Mesendoderm (in vitro differentiated cells): Measurements from ENCODE around the gene PPP1R12A.

Source experiments
- DNase-seq: peaks from one replicate; pipeline ENCODE4 v3.0.0; 2013
- H2AK5ac ChIP-seq: 2 replicates; pipeline ENCODE4 v1.6.1; 2013; ENCODE audit warnings: low read length, inconsistent platforms
- H2BK120ac ChIP-seq: 2 replicates; pipeline ENCODE4 v1.6.1; 2013; ENCODE audit warnings: low read depth, mild to moderate bottlenecking, low read length, moderate library complexity, mixed read lengths
- H2BK15ac ChIP-seq: replicated peaks from 2 replicates; pipeline ENCODE4 v1.6.1; 2013; ENCODE audit warnings: low read depth, mild to moderate bottlenecking, moderate library complexity
- H2BK5ac ChIP-seq: 2 replicates; pipeline ENCODE4 v1.6.1; 2013; ENCODE audit warnings: low read length, inconsistent platforms
- H3K18ac ChIP-seq: 2 replicates; pipeline ENCODE4 v1.6.1; 2013; ENCODE audit warnings: mild to moderate bottlenecking, low read length, mixed read lengths
- H3K23ac ChIP-seq: one replicate; pipeline ENCODE4 v1.6.1; 2013; ENCODE audit warnings: low read length
- H3K27ac ChIP-seq: 2 replicates; pipeline ENCODE4 v1.5.1; 2013; ENCODE audit warnings: low read depth, mild to moderate bottlenecking, inconsistent platforms, low read length, moderate library complexity
- H3K27me3 ChIP-seq: 2 replicates; pipeline ENCODE4 v1.6.1; 2013; ENCODE audit warnings: low read length, control low read depth, mild to moderate bottlenecking, inconsistent platforms; ENCODE audit not compliant: insufficient read depth, poor library complexity
- H3K36me3 ChIP-seq: 2 replicates; pipeline ENCODE4 v1.6.1; 2013; ENCODE audit warnings: low read length, inconsistent platforms; ENCODE audit not compliant: control insufficient read depth, insufficient read depth
- H3K4ac ChIP-seq: one replicate; pipeline ENCODE4 v1.6.1; 2013; ENCODE audit warnings: low read depth, mild to moderate bottlenecking, low read length, moderate library complexity
- H3K4me1 ChIP-seq: 2 replicates; pipeline ENCODE4 v1.6.1; 2013; ENCODE audit warnings: low read depth, low read length, inconsistent platforms; ENCODE audit not compliant: control insufficient read depth
- H3K4me2 ChIP-seq: 2 replicates; pipeline ENCODE4 v1.6.1; 2013; ENCODE audit warnings: low read length
- H3K4me3 ChIP-seq: 2 replicates; pipeline ENCODE4 v1.5.1; 2013; ENCODE audit warnings: mild to moderate bottlenecking, low read length
- H3K56ac ChIP-seq: one replicate; pipeline ENCODE4 v1.6.1; 2013; ENCODE audit warnings: low read length
- H3K79me1 ChIP-seq: 2 replicates; pipeline ENCODE4 v1.6.1; 2013; ENCODE audit warnings: low read length, inconsistent platforms
- H3K79me2 ChIP-seq: 2 replicates; pipeline ENCODE4 v1.6.1; 2013; ENCODE audit warnings: mild to moderate bottlenecking, low read length; ENCODE audit not compliant: control insufficient read depth, insufficient read depth
- H3K9ac ChIP-seq: 2 replicates; pipeline ENCODE4 v1.6.1; 2013; ENCODE audit warnings: low read length, inconsistent platforms
- H4K5ac ChIP-seq: one replicate; pipeline ENCODE4 v1.6.1; 2013; ENCODE audit warnings: low read length
- H4K8ac ChIP-seq: one replicate; pipeline ENCODE4 v1.6.1; 2013; ENCODE audit warnings: low read depth, mild to moderate bottlenecking, control low read depth, low read length, moderate library complexity
- WGBS: extraction: QIAGEN DNeasy Blood & Tissue Kit; methylation state at CpG from one replicate; pipeline ENCODE4 v1.1.7; 2013; ENCODE audit warnings: low lambda C conversion rate, missing lambda C conversion rate; ENCODE audit not compliant: insufficient coverage; ENCODE audit errors: extremely low coverage; 5-methylcytosine and 5-hydroxymethylcytosine counted together

The PPP1R12A gene

DNA sequence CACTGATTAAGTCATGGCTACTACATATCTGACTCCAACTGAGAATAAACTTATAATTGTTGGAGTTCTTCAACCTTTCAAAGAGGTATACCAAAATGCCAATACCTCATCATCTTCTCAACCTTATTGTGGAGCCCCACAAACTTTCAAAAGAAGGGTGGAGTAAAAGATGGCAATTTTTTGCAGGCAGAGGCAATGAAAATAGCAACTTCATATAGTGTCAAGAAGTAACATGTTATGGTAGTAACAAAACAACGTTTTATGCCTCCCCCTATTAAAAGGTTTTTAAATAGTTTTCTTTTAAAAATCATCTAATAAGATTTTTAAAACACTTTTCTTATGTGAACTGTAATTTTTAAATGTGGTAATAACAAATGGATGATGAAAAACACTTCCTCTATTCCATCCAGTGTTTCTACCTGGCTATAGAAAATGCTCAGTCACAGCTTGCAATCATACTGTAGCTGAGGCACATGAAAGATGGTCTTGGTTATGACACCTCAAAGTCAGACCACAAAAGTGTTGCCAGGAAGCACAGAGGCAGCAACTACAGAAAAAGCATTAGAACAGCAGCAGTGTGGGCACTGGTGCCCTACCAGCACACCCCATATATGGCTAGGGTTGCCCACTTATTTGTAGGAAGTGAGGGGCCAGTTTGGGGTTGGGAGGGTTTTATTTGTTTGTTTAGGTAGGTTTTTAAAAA lies 7.0 kb downstream of the PPP1R12A start:
- H2BK15ac ChIP-seq, result no peak overlapping the region
- peaks cover 2% of the 10 kb centered on the region for H3K79me1 ChIP-seq
- no peak overlapping the region for H3K4me3 ChIP-seq
- no peak overlapping the region for H3K56ac ChIP-seq
- no peaks in the 10 kb centered on the region for H3K27me3 ChIP-seq
- H3K4me2 ChIP-seq, result no peak overlapping the region
- DNase-seq, result no peak
- no peak overlapping the region for H3K23ac ChIP-seq
- H3K27ac ChIP-seq, result no peak overlapping the region
- no CpG with 5 or more reads among the region's 1 CpG for WGBS
- H3K4ac ChIP-seq, result no peak overlapping the region
- H4K5ac ChIP-seq, result no peak overlapping the region
- no peak overlapping the region for H2AK5ac ChIP-seq
- H2BK5ac ChIP-seq, result no peak overlapping the region
- no peak overlapping the region for H3K9ac ChIP-seq
- H4K8ac ChIP-seq, result no peak overlapping the region
- H3K4me1 ChIP-seq, result no peaks in the 10 kb centered on the region
- H3K18ac ChIP-seq, result no peak overlapping the region
- no peak overlapping the region for H2BK120ac ChIP-seq
- no peaks in the 10 kb centered on the region for H3K36me3 ChIP-seq
- peaks cover 51% of the 10 kb centered on the region for H3K79me2 ChIP-seq

DNA sequence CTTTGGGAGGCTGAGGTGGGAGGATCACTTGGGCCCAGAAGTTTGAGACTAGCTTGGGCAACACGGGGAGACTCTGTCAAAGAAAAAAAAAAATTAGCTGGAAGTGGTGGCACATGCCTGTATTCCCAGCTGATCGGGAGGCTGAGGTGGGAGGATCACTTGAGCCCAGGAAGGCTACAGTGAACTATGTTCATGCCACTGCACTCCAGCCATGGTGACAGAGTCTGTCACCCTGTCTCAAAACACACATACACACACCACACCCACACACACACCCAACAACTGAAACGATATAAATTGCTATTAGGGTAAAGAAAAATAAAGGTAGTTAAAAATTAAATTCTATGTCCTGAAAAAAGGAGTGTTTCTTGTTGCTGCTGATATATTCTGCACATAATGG lies 7.9 kb downstream of the PPP1R12A start:
- Histone ChIP-seq H2AK5ac (no peak overlapping the region), H3K36me3 (no peaks in the 10 kb centered on the region), H3K9ac (no peak overlapping the region), H2BK120ac (no peak overlapping the region), H2BK15ac (no peak overlapping the region), H3K79me2 (peaks cover 53% of the 10 kb centered on the region), H3K18ac (no peak overlapping the region), H3K23ac (no peak overlapping the region), H3K4me2 (no peak overlapping the region), H3K4me3 (no peak overlapping the region), H3K27me3 (no peaks in the 10 kb centered on the region), H4K8ac (no peak overlapping the region), H3K56ac (no peak overlapping the region), H3K4me1 (no peaks in the 10 kb centered on the region), H2BK5ac (no peak overlapping the region), H3K27ac (no peak overlapping the region), H3K79me1 (peaks cover 2% of the 10 kb centered on the region), H3K4ac (no peak overlapping the region), H4K5ac (no peak overlapping the region)
- WGBS, result no CpG with 5 or more reads among the region's 3 CpGs
- no peak for DNase-seq

DNA sequence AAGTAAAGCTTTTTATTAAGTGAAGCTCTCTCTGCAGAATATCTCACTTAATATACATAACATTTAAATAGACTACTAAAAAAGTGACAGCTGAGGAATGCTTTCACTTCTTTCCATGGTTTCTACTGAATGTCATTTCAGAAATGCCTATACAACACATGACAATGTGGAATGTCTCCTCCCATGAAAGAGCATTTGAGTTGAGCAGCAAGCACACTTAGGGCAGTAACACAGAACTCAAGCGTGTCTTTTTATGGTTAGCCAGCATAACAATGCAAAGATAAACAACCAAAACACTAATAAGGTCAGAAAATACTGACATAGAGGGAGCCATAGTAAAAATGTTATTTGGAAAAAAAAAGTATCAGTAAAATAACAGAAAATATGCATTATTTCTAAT lies 9.4 kb downstream of the PPP1R12A start:
- no peaks in the 10 kb centered on the region for H3K36me3 ChIP-seq
- no CpG with 5 or more reads among the region's 1 CpG for WGBS
- no peak for DNase-seq
- H3K4me2 ChIP-seq, result no peak overlapping the region
- H2BK120ac ChIP-seq, result no peak overlapping the region
- no peaks in the 10 kb centered on the region for H3K27me3 ChIP-seq
- H3K79me1 ChIP-seq, result peaks cover 4% of the 10 kb centered on the region
- H2AK5ac ChIP-seq, result no peak overlapping the region
- no peak overlapping the region for H3K4me3 ChIP-seq
- H3K18ac ChIP-seq, result no peak overlapping the region
- H4K5ac ChIP-seq, result no peak overlapping the region
- no peak overlapping the region for H3K9ac ChIP-seq
- H3K27ac ChIP-seq, result no peak overlapping the region
- peaks cover 58% of the 10 kb centered on the region for H3K79me2 ChIP-seq
- no peaks in the 10 kb centered on the region for H3K4me1 ChIP-seq
- H3K4ac ChIP-seq, result no peak overlapping the region
- H4K8ac ChIP-seq, result no peak overlapping the region
- H2BK15ac ChIP-seq, result no peak overlapping the region
- no peak overlapping the region for H3K56ac ChIP-seq
- no peak overlapping the region for H2BK5ac ChIP-seq
- H3K23ac ChIP-seq, result no peak overlapping the region

DNA sequence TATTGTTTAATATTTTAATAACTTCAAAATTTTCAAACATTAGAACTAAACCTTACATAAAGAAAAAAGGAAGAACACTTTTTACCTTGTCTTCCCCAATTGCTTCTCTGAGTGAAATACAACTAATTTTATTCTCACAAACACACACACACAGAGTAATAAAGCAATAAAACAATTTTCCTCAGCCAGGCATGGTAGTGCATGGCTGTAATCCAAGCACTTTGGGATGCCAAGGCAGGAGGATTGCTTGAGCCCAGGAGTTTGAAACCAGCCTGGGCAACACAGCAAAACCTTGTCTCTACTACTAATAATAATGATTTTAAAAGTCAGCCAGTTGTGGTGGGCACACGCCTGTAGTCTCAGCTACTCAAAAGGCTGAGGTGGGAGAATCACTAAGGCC lies 13.1 kb downstream of the PPP1R12A start:
- Histone ChIP-seq H3K4ac (no peak overlapping the region), H2BK5ac (no peak overlapping the region), H3K36me3 (no peaks in the 10 kb centered on the region), H3K27ac (no peak overlapping the region), H2BK120ac (no peak overlapping the region), H3K56ac (no peak overlapping the region), H3K23ac (no peak overlapping the region), H3K79me2 (peaks cover 54% of the 10 kb centered on the region), H2AK5ac (no peak overlapping the region), H2BK15ac (no peak overlapping the region), H3K79me1 (peaks cover 9% of the 10 kb centered on the region), H3K4me3 (no peak overlapping the region), H4K8ac (no peak overlapping the region), H4K5ac (no peak overlapping the region), H3K18ac (no peak overlapping the region), H3K9ac (no peak overlapping the region), H3K4me1 (no peaks in the 10 kb centered on the region), H3K27me3 (no peaks in the 10 kb centered on the region), H3K4me2 (no peak overlapping the region)
- no peak for DNase-seq
- WGBS, result no CpG with 5 or more reads among the region's 1 CpG

DNA sequence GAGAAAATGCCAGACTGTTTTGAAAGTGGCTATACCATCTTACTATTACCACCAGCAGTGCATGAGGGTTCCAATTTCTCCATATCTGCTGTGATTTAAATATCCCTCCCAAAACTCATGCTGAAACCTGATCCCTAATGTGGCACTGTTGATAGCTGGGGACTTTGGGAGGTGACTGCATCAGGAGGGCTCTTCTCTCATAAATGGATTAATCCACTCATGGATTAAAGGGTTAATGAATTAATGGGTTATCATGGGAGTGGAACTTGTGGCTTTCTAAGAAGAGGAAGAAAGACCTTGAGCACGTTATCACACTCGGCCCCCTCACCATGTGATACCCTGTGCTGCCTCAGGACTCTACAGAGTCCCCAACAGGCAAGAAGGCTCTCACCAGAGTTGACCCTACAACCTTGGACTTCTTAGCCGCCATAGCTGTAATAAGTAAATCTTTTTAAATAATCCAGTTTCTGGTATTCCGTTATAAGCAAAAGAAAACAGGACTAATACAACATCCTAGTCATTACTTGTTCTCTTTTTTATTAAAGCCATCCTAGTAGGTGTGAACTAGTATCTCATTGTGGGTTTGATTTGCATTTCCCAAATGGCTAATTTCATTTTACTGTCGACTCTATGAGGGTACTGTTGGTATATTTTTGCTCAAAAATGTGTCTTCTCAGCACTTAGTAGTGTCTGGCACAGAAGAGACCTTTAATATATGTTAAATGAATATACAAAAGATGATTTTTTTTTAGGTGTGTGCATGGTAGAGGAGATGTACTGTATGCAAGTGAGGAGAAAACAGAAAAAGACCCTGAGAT lies 14.3 kb downstream of the PPP1R12A start:
- no CpG with 5 or more reads among the region's 5 CpGs for WGBS
- Histone ChIP-seq H2BK15ac (no peak overlapping the region), H2BK5ac (no peak overlapping the region), H4K8ac (no peak overlapping the region), H3K4me2 (no peak overlapping the region), H2BK120ac (no peak overlapping the region), H3K79me2 (peaks cover 50% of the 10 kb centered on the region), H2AK5ac (no peak overlapping the region), H3K56ac (no peak overlapping the region), H3K9ac (no peak overlapping the region), H3K27ac (no peak overlapping the region), H3K4ac (no peak overlapping the region), H3K18ac (no peak overlapping the region), H3K4me3 (no peak overlapping the region), H3K4me1 (no peaks in the 10 kb centered on the region), H3K23ac (no peak overlapping the region), H3K36me3 (no peaks in the 10 kb centered on the region), H4K5ac (no peak overlapping the region), H3K27me3 (no peaks in the 10 kb centered on the region), H3K79me1 (peaks cover 9% of the 10 kb centered on the region)
- no peak for DNase-seq
